Uterus (tissue), 4 donors: Measurements from ENCODE around the gene TMEM255B. TPM values are rescaled to one million over a fixed set of nuclear protein-coding genes. Genes with fewer than 3 reads are reported as not detected.

Source experiments
- DNase-seq, 2 donors: peaks; one replicate each; pipeline ENCODE4 v3.0.0-alpha.2; 2019 to 2020
- H3K27ac ChIP-seq, 2 donors: fragments of 200-600 bp; sonication (generic); 1 replicate in 1 of 2; 2 replicates in 1 of 2; pipeline ENCODE4 v1.5.1; 2016 to 2018
- H3K27me3 ChIP-seq, 2 donors: fragments of 200-600 bp; sonication (generic); one replicate each; pipeline ENCODE4 v1.5.1; 2018 to 2019; ENCODE audit warnings: control low read depth in 1 of 2
- H3K36me3 ChIP-seq, 2 donors: fragments of 200-600 bp; sonication (generic); one replicate each; pipeline ENCODE4 v1.5.1; 2019; ENCODE audit warnings: control low read depth in 1 of 2
- H3K4me1 ChIP-seq, 2 donors: fragments of 200-600 bp; sonication (generic); one replicate each; pipeline ENCODE4 v1.5.1; 2018 to 2019; ENCODE audit warnings: control low read depth in 1 of 2
- H3K4me3 ChIP-seq, 2 donors: fragments of 200-600 bp; sonication (generic); 1 replicate in 1 of 2; 2 replicates in 1 of 2; pipeline ENCODE4 v1.5.1; 2018 to 2019; ENCODE audit warnings: mild to moderate bottlenecking in 1 of 2
- H3K9me3 ChIP-seq, 2 donors: fragments of 200-600 bp; sonication (generic); one replicate each; pipeline ENCODE4 v1.5.1; 2019; ENCODE audit warnings: control low read depth in 1 of 2
- POLR2A ChIP-seq, 2 donors: fragments of 450-650 bp; IDR thresholded peaks; one replicate each; pipeline ENCODE4 v1.6.1; 2016; ENCODE audit warnings: antibody characterized with exemption in 2 of 2, mild to moderate bottlenecking in 1 of 2, moderate library complexity in 1 of 2
- intact Hi-C: fragments of 100-400 bp; cut with DNase I; formaldehyde crosslinking; loops from one replicate; pipeline ENCODE4 v1.15.1; 2023; ENCODE audit warnings: low total_unique reads
- total RNA-seq, 4 donors: library from RNA; depleted of rRNA in 3 of 4; stranded (reverse); fragments of >200 nt in 3 of 4; gene quantifications; one replicate each; pipeline versions ENCODE4 v1.1.0 to v1.2.4, GENCODE V29; 2014 to 2023
- TF ChIP-seq, protein P1 (sequence below), 4 experiments: fragments of 200-600 bp in 2 of 4; fragments of 450-650 bp in 2 of 4; sonication (generic) in 2 of 4; IDR thresholded peaks; one replicate each; pipeline ENCODE4 v1.5.1; 2016 to 2019; ENCODE audit warnings: antibody characterized with exemption in 4 of 4, mild to moderate bottlenecking in 2 of 4, moderate library complexity in 1 of 4
- donor health status: DM: yes; HTN: yes; CAD: no.

The TMEM255B gene
- total RNA-seq, 4 donors from 2014 or later, result 1.8 to 143 (median 33.2) TPM

DNA sequence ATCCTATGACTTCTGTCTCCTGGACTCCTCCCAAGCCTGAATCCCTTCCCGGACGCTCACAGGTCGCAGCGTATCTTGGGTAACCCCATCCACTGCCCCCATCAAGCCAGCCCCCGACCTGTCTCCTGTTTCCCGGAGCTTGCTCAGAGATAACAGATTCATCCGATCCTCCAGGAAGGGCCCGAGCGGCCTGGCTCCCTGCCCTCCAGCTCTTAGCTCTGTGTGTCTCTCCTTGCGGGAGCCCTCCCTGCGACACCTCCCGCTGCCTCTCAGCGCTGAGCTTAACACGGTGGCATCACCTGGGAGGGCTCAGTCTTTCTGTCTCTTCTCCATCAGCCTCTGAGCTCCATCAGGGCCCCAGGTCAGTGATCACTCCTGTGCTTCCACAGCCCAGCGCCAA is 4.3 kb upstream of the TMEM255B start:
- TF ChIP-seq POLR2A (IDR thresholded peaks at IDR 0.05), result no peak
- TF ChIP-seq, protein P1, sequence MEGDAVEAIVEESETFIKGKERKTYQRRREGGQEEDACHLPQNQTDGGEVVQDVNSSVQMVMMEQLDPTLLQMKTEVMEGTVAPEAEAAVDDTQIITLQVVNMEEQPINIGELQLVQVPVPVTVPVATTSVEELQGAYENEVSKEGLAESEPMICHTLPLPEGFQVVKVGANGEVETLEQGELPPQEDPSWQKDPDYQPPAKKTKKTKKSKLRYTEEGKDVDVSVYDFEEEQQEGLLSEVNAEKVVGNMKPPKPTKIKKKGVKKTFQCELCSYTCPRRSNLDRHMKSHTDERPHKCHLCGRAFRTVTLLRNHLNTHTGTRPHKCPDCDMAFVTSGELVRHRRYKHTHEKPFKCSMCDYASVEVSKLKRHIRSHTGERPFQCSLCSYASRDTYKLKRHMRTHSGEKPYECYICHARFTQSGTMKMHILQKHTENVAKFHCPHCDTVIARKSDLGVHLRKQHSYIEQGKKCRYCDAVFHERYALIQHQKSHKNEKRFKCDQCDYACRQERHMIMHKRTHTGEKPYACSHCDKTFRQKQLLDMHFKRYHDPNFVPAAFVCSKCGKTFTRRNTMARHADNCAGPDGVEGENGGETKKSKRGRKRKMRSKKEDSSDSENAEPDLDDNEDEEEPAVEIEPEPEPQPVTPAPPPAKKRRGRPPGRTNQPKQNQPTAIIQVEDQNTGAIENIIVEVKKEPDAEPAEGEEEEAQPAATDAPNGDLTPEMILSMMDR (IDR thresholded peaks at IDR 0.05), result no peak
- no peaks in the 10 kb centered on the region for H3K36me3 ChIP-seq
- no peak overlapping the region for H3K27ac ChIP-seq
- H3K9me3 ChIP-seq, result no peaks in the 10 kb centered on the region
- H3K4me3 ChIP-seq, result no peak overlapping the region
- H3K27me3 ChIP-seq, result no peaks in the 10 kb centered on the region
- intact Hi-C loops, result no loop called here
- peaks cover 0 to 6% of the 10 kb centered on the region in 2 donors for H3K4me1 ChIP-seq
- no peak for DNase-seq

DNA sequence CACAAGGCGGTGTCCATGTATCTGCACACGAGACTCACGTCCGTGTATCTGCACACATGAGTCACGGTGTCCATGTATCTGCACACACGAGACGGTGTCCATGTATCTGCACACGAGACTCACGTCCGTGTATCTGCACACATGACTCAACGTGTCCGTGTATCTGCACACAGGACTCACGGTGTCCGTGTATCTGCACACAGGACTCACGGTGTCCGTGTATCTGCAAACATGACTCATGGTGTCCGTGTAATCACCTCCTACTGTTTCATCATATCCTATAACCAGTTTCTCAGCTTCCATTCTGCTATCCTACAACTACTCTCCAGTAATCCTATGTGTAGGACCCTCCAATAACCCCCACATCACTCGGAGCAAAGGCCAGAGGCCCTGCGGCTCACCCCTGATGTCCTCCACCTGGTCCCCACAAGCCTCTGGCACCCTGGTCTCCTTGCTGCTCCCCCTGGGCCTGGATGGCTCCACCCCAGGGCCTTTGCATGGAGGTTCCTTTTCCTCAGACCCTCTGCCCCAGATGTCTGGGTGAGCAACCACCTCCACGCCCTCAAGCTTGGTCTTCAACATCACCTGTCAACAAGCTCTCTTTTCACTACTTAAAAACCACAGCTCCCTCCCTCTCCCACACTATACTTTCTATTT is 2.5 kb upstream of the TMEM255B start:
- Histone ChIP-seq H3K27me3 (no peaks in the 10 kb centered on the region), H3K4me3 (no peak overlapping the region), H3K4me1 (peaks cover 0 to 6% of the 10 kb centered on the region in 2 donors), H3K27ac (no peak overlapping the region), H3K36me3 (no peaks in the 10 kb centered on the region), H3K9me3 (no peaks in the 10 kb centered on the region)
- DNase-seq, result no peak
- TF ChIP-seq, protein P1 (IDR thresholded peaks at IDR 0.05), result no peak
- intact Hi-C loops, result no loop called here

DNA sequence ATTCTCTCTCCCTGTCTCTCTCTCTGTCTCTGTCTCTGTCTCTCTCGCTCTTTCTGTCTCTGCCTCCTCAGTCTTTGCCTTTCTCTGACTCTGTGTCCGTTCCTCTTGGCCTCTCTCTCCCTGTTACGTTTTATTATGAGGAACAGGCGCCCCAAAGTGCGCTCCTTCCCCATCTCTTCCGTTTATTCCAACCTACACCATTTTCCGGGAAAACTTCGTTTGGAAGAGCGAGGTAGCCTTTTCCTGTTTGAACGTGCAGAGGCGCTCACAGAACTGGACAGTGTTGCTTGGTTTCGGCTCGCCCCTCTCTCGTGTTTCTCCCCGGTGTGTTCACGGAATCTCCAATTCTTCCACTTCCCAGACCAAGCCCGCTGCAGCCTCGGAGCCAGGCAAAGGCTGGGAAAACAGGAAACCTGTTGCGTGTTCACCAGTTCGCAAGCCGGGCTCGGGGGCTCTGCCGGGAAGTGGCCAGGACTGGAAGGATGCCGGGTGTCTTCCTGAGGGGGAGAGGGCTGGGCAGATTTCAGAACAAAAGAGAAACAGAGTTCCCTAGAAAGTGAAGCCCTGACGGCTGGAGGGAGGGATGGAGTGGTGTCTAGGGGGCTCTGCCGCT is 605 bp downstream of the TMEM255B start:
- peak overlapping the region; percentile 49 to 83 for H3K4me3 ChIP-seq
- H3K36me3 ChIP-seq, result no peaks in the 10 kb centered on the region
- no peaks in the 10 kb centered on the region for H3K9me3 ChIP-seq
- peak overlapping the region; percentile 78 to 84 for H3K27ac ChIP-seq
- TF ChIP-seq, protein P1 (IDR thresholded peaks at IDR 0.05), result no peak
- no peak for TF ChIP-seq POLR2A (IDR thresholded peaks at IDR 0.05)
- peak; percentile 22 to 38 for DNase-seq
- intact Hi-C loops, result no loop called here
- H3K27me3 ChIP-seq, result no peaks in the 10 kb centered on the region
- peaks cover 0 to 6% of the 10 kb centered on the region in 2 donors for H3K4me1 ChIP-seq

DNA sequence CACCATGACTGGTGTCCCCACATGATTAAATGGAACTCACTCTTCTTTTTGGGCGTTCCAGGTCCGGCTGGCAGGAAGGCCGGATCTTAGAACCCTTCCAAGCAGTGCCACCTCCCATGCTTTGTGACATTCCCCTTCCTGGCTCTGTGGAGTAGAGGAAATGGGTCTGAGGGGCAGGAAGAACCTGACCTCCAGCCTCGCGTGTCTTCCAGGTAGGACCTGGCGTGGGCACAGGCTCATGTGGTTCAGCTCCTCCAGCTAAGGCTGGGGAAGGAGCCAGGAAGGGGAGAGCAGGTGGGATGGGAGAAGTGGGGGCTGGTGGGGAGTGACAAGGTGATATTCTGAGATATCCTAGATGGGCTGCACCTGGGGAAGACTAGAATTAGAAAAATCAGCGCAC is 2.1 kb downstream of the TMEM255B start:
- Histone ChIP-seq H3K27me3 (no peaks in the 10 kb centered on the region), H3K9me3 (no peaks in the 10 kb centered on the region), H3K36me3 (no peaks in the 10 kb centered on the region), H3K27ac (no peak overlapping the region), H3K4me1 (peaks cover 0 to 6% of the 10 kb centered on the region in 2 donors), H3K4me3 (no peak overlapping the region)
- TF ChIP-seq POLR2A (IDR thresholded peaks at IDR 0.05), result no peak
- TF ChIP-seq, protein P1 (IDR thresholded peaks at IDR 0.05), result no peak
- no peak for DNase-seq
- intact Hi-C loops, result no loop called here

DNA sequence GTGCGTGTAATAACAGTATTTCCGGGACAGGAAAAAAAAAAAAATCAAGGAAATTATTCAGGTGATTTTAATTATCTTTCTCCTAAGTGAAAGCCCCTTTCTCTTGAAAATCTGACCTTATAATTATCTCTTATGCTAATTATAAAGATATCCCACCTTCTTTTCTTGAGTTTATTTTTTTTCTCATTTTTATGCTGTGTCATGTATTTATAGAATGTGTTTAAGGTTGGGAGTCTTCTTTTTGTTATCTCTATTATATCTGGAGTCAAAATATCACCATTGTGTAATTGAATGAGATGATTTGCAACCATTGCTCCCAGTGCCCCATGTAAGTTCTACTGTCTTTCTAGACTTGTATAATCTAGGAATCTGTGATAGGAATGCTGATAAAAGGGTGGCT is 3.0 kb downstream of the TMEM255B start:
- Histone ChIP-seq H3K27me3 (no peaks in the 10 kb centered on the region), H3K9me3 (no peaks in the 10 kb centered on the region), H3K36me3 (no peaks in the 10 kb centered on the region), H3K4me1 (peaks cover 0 to 6% of the 10 kb centered on the region in 2 donors), H3K27ac (no peak overlapping the region), H3K4me3 (no peak overlapping the region)
- intact Hi-C loops, result no loop called here
- TF ChIP-seq, protein P1 (IDR thresholded peaks at IDR 0.05), result no peak
- TF ChIP-seq POLR2A (IDR thresholded peaks at IDR 0.05), result no peak
- DNase-seq, result no peak
